HS-5 (cell line): ENCODE data around the gene STXBP6.
"Not testable (repeated sequence)": the region's sequence is repeated elsewhere in the genome, so short reads cannot be mapped to it uniquely, and the experiment has no call there.

Experiments
- DNase-seq: peaks from one replicate; pipeline ENCODE4 v3.0.0-alpha.2; 2012; ENCODE audit warnings: low read depth

The STXBP6 gene

DNA sequence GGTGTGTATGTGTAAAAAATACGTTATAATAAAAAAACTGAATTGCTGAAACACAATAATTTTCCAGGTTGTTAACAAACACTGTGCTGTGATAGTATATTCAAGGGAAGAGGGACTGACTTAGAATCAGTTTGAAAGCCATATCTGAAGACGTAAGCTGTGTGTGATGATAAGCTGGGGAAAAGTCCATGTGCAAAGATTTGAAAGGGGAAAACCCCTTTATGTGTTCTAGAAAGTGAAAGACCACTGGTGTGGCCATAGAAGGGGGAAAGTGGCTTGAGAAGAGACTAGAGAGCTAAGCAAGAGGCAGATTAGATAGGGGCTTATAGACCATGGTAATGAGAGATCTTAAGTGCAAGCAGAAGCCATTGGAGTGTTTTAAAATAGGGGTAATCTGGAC is 220.1 kb downstream of the STXBP6 start:
- DNase-seq: no peak

GRCh38 chr14:24828486-24828885 is 221.5 kb downstream of the STXBP6 start:
- DNase-seq: no peak

DNA sequence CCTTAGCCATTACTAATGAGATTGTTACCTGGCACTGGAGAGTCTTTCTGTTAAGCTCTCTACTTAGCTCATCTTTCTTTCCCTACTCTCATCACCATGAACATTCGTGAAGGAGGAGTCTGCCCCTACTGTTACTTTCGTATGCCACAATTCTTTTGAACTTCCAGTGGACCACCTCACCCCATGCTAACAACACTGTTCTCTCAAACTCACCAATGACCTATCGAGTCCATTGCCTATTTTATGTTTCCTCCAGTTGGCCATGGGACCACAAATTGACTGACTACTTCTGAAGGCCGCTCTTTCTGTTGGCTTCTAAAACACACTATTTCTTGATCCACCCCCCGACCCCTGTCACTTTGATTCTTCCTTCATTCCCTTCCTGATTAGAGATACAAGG is 223.6 kb downstream of the STXBP6 start:
- DNase-seq: no peak

DNA sequence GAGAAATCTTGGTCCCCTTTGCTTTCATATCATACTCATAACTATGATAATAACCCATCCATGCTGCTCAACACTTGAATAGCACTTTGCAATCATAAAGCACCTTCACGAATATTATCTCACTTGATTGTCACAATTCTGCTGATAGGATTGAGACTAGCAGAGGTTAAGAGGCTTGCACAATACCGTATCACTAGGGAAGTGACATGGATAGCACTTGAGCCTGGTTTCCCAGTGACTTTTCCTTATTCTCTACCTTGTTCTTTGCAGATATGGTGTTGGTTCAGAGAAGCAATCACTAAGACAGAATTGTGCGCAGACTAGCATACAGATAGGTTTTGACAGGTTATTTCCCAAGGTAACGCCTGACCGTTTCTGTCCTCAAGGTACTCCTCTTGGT is 229.3 kb downstream of the STXBP6 start:
- DNase-seq: no peak

GRCh38 chr14:24818823-24819341 is 231.1 kb downstream of the STXBP6 start:
- DNase-seq: no peak

GRCh38 chr14:24818058-24818822 is 231.7 kb downstream of the STXBP6 start:
- no peak for DNase-seq

DNA sequence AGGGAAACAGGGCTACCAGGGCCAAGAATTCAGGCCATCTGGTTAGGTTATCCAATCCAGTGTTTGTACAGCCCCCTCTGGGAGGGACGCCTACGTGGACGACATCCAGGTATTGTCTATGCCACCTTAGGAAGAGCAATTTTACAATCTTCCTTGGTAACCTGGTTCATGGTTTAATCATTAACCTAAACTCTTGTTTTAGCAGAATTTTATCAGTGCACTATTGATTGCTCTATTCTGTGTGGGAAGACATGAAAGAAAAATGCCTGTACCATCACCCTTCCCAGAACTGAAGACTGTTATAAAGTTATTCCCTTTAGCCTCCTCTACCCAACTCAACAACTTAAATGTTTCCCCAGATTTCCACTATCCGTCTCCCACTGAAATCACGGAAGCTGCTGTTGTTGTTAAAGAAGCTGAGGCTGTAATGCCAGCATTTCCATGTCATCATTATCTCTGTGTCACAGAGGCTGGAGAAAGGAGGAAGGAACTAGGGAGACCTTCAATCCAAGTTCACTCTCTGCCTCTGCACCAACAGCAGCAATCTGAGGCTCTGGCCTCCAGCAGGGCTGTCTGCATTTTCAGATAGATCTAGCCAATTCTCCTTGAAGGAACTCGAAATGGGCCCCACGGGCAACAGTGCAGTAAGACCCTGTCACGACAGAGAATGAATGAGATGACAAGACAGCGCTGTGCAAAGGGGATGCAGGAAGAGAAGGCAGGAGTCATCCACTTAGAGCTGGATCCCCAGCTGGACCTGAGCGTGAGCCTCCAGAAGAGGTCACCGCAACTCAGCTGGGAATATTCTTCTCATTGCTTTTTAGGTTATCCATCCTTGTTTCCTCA is 232.5 kb downstream of the STXBP6 start:
- DNase-seq: no peak

GRCh38 chr14:24816929-24817211 is 233.1 kb downstream of the STXBP6 start:
- no peak for DNase-seq

DNA sequence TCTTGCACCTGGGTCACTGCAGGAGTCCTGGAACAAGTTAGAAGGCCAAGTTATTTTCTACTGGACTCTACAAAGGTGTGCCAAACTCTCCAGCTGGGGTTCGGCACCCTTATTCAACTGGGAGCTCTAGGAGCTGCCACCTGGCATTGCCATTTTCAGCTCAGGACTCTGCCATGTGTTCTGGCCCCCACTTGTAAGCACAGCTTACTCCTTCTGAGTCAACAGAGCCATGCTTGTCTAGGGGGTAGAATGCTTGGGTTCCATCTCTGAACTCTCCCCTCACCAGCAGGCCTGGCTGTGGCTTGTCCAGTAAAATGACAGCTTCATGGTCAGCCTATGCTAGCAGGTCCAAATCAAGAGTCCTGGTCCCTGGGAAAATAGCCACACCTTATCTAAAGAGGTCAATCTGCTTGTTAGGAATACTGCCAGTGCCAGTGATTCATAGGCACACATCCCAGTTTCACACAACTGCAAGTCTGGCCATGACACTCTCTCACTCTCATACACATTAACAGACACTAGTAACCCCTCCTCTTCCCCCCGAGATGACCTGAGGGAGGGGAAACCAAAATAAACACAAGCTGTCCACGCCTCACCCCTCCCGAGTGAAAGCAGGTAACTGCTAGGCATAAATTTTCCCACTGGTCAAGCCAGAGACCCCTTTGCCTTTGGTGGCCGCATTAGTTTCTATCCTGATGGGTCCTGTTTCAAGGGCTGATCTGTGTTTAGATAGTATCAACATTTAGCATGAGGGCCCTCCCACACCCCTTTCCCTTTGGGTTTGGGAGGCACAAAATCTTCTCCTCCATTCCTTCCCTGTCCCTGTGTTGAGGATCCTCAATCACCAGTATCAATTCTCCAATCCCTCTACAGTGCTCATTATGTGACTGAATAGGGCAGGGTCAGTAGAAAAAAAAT is 233.7 kb downstream of the STXBP6 start:
- DNase-seq: no peak

GRCh38 chr14:24815543-24815942 is 234.4 kb downstream of the STXBP6 start:
- no peak for DNase-seq

GRCh38 chr14:24814944-24815343 is 235.0 kb downstream of the STXBP6 start:
- no peak for DNase-seq

DNA sequence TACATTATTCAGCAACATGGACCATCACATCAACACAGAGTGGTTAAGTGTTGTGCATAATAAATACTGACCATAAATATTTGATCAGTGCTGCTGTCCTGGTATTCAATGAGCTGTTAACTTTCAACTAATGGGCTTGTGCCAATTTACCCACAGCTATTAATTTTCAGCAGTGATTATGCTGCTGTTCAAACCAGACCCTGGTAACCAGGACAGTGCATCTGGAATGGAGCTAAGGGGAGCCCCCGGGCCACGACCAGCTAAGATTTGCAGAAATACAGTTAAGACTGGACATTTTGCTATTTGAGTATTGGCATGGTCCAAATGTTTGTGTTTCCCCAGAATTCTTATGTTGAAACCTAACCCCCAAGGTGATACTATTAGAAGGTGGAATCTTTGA is 235.6 kb downstream of the STXBP6 start:
- DNase-seq: no peak

DNA sequence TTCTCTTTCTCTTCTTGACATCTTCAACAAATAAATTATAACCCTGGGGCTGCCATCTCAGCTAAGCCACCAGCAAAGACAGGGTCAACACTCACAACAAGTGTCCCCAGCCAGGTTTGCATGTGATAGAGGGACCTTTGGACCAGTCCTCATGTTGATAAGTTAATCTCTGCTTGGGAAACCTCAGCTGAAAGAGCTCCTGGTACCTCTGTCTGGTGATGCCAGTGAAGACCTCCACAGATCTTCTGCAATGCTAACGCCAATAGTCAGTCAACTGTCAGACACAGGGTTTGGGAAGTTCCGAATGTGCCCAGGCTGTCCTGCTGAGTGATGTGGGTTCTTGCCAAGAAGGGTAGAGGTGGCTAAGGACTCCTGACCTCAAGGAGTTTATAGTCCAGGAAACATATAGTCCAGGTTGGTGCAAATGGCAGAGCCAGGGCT is 236.1 kb downstream of the STXBP6 start:
- DNase-seq: no peak

GRCh38 chr14:24813089-24813815 is 236.7 kb downstream of the STXBP6 start:
- DNase-seq: no peak

GRCh38 chr14:24809135-24809534 is 240.8 kb downstream of the STXBP6 start:
- DNase-seq: no peak

- no peak for DNase-seq
Observed at GRCh38 chr14:24808412-24808811, 241.5 kb downstream of the STXBP6 start.

GRCh38 chr14:24806061-24806678 is 243.8 kb downstream of the STXBP6 start:
- DNase-seq: no peak

DNA sequence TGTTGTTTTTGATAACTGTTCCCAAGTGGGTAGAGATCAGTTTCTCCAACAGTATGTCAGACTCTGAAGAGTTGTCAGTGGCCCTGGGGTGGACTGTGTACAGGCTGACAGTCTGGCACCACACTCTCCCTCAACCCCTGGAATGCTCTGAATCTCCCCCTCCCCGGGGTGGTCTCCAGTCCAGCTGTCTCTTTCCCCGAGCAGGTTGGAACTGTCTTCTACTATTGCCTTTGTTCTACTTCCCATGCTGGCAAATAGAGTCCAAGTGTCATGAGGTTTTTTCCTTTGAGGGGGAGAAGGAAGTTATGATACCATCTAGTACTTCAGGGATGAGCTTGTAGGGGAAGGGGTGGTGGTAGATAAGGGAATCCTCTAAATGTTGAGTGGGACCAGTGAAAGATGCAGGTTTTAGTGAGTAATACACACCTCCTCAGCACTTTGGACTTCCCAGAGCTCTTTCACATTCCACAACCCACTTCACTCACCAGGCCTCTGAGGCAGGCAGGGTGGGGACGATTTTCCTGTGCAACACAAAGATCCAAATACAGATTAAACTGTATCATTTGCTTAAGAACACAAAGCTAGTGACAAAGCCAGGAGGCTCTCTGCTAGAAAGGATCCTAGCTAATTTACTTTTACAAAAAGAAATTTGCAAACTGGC is 245.3 kb downstream of the STXBP6 start:
- DNase-seq: no peak

DNA sequence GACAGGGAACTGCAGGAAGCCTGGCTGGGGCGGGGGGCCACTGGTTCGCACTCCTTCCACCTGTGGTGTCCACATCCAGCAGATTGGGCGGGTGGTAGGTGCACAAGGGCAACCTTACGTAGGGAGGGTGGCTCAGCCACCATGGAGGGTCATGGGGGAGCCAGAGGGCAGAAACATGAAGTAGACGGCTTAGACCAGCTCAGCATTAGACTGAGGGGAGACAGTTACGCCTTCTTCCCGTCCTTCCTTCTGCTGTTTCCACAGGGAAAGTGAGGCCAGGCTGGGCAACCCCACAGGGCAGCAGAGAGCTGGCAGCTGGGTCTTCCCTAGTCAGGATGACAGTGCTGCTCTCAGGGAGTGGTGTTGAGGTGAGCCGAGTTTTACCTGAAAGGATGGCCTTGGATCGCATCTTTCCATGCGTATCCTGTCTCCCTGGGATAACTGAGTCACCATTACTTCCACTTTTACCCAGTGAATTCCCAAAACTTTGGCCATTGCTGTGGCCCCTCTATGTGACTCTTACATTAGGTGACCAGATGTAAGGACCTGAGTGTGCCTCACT is 245.9 kb downstream of the STXBP6 start:
- DNase-seq: no peak

GRCh38 chr14:24803426-24803825 is 246.5 kb downstream of the STXBP6 start:
- not testable (repeated sequence) for DNase-seq
